Ectodermal cell (in vitro differentiated cells): Measurements from ENCODE around the gene VAV3.

ENCODE experiments used
- H3K27ac ChIP-seq: 2 replicates; pipeline ENCODE4 v1.7.0; 2013; ENCODE audit warnings: mild to moderate bottlenecking, low read depth, low read length; ENCODE audit not compliant: insufficient read depth, poor library complexity, severe bottlenecking
- H3K27me3 ChIP-seq: 2 replicates; pipeline ENCODE4 v1.7.0; 2013; ENCODE audit warnings: mild to moderate bottlenecking, low read length; ENCODE audit not compliant: insufficient read depth, control insufficient read depth, poor library complexity, severe bottlenecking
- H3K36me3 ChIP-seq: one replicate; pipeline ENCODE4 v1.7.0; 2013; ENCODE audit warnings: low read length; ENCODE audit not compliant: control insufficient read depth, insufficient read depth
- H3K4me1 ChIP-seq: one replicate; pipeline ENCODE4 v1.7.0; 2013; ENCODE audit warnings: low read length; ENCODE audit not compliant: control insufficient read depth, insufficient read depth
- H3K4me3 ChIP-seq: 2 replicates; pipeline ENCODE4 v1.7.0; 2013; ENCODE audit warnings: low read depth, low read length, control low read depth; ENCODE audit not compliant: insufficient read depth
- H3K9me3 ChIP-seq: 2 replicates; pipeline ENCODE4 v1.7.0; 2013; ENCODE audit warnings: mild to moderate bottlenecking, low read length, moderate library complexity; ENCODE audit not compliant: control insufficient read depth
- WGBS, 2 experiments: methylation state at CpG; one replicate each; pipeline ENCODE4 v1.1.7; 2013; ENCODE audit warnings: missing lambda C conversion rate in 2 of 2; 5-methylcytosine and 5-hydroxymethylcytosine counted together

The VAV3 gene

DNA sequence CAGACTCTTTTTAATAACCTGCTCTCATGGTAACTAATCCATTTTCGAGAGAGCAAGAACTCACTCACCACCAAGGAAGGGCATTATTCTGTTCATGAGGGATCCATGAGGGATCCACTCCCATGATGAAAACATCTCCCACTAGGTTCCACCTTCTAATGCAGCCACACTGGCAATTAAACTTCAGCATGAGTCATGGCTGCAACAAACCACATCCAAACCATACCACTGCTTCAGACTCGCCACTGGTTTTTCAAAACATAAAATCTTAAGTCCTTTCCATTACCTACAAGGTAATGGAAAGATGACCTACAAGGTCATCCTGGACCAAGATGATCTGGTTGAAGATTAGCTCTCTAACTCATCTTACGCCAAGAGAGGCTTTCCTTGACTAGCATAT is 405.1 kb downstream of the VAV3 start:
- no peak overlapping the region for H3K27ac ChIP-seq
- 90 to 96% methylated on average over 3 of the region's 3 CpGs for WGBS, 2 experiments
- H3K27me3 ChIP-seq: no peaks in the 10 kb centered on the region
- H3K9me3 ChIP-seq: peaks cover 2% of the 10 kb centered on the region
- H3K36me3 ChIP-seq: no peaks in the 10 kb centered on the region
- no peak overlapping the region for H3K4me3 ChIP-seq
- H3K4me1 ChIP-seq: no peaks in the 10 kb centered on the region

- WGBS, 2 experiments: 92 to 94% methylated on average over 2 of the region's 2 CpGs
- Histone ChIP-seq H3K27ac (no peak overlapping the region), H3K9me3 (peaks cover 2% of the 10 kb centered on the region), H3K4me1 (no peaks in the 10 kb centered on the region), H3K4me3 (no peak overlapping the region), H3K27me3 (no peaks in the 10 kb centered on the region), H3K36me3 (no peaks in the 10 kb centered on the region)
These were observed 407.9 kb downstream of the VAV3 start for GRCh38 chr1:107557095-107557494.

- peaks cover 2% of the 10 kb centered on the region for H3K9me3 ChIP-seq
- H3K4me1 ChIP-seq: no peaks in the 10 kb centered on the region
- H3K36me3 ChIP-seq: no peaks in the 10 kb centered on the region
- H3K27me3 ChIP-seq: no peaks in the 10 kb centered on the region
- H3K4me3 ChIP-seq: no peak overlapping the region
- peak overlapping the region; percentile 29 for H3K27ac ChIP-seq
These were observed 409.4 kb downstream of the VAV3 start for GRCh38 chr1:107555578-107555977.

GRCh38 chr1:107552781-107553180 is 412.2 kb downstream of the VAV3 start:
- H3K36me3 ChIP-seq: no peaks in the 10 kb centered on the region
- H3K27ac ChIP-seq: no peak overlapping the region
- no peaks in the 10 kb centered on the region for H3K4me1 ChIP-seq
- WGBS, 2 experiments: 96 to 100% methylated on average over 1 of the region's 1 CpG
- peaks cover 2% of the 10 kb centered on the region for H3K9me3 ChIP-seq
- H3K4me3 ChIP-seq: no peak overlapping the region
- H3K27me3 ChIP-seq: no peaks in the 10 kb centered on the region

- Histone ChIP-seq H3K9me3 (no peaks in the 10 kb centered on the region), H3K27ac (no peak overlapping the region), H3K4me3 (no peak overlapping the region), H3K4me1 (no peaks in the 10 kb centered on the region), H3K36me3 (no peaks in the 10 kb centered on the region), H3K27me3 (no peaks in the 10 kb centered on the region)
- 92 to 95% methylated on average over 1 of the region's 1 CpG for WGBS, 2 experiments
These were observed 413.5 kb downstream of the VAV3 start for GRCh38 chr1:107551456-107551855.

DNA sequence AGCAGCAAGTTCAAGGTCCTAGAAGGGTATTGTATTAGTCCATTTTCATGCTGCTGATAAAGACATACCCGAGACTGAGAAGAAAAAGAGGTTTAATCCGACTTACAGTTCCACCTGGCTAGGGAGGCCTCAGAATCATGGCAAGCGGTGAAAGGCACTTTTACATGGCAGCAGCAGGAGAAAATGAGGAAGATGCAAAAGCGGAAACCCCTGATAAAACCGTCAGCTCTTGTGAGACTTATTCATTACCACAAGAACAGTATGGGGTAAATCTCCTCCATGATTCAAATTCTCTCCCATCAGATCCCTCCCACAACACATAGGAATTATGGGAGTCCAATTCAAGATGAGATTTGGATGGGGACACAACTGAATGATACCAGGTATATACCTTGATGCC is 414.6 kb downstream of the VAV3 start:
- Histone ChIP-seq H3K27ac (no peak overlapping the region), H3K27me3 (no peaks in the 10 kb centered on the region), H3K9me3 (no peaks in the 10 kb centered on the region), H3K4me1 (no peaks in the 10 kb centered on the region), H3K36me3 (no peaks in the 10 kb centered on the region), H3K4me3 (no peak overlapping the region)
- WGBS, 2 experiments: 93 to 94% methylated on average over 5 of the region's 5 CpGs

GRCh38 chr1:107549152-107549810 is 415.7 kb downstream of the VAV3 start:
- WGBS, 2 experiments: 91 to 92% methylated on average over 3 of the region's 3 CpGs
- H3K9me3 ChIP-seq: no peaks in the 10 kb centered on the region
- no peak overlapping the region for H3K27ac ChIP-seq
- H3K4me3 ChIP-seq: no peak overlapping the region
- no peaks in the 10 kb centered on the region for H3K27me3 ChIP-seq
- H3K36me3 ChIP-seq: no peaks in the 10 kb centered on the region
- H3K4me1 ChIP-seq: no peaks in the 10 kb centered on the region

GRCh38 chr1:107548276-107548675 is 416.7 kb downstream of the VAV3 start:
- Histone ChIP-seq H3K36me3 (no peaks in the 10 kb centered on the region), H3K9me3 (no peaks in the 10 kb centered on the region)
- 92% methylated on average over 3 of the region's 3 CpGs for WGBS, 2 experiments

DNA sequence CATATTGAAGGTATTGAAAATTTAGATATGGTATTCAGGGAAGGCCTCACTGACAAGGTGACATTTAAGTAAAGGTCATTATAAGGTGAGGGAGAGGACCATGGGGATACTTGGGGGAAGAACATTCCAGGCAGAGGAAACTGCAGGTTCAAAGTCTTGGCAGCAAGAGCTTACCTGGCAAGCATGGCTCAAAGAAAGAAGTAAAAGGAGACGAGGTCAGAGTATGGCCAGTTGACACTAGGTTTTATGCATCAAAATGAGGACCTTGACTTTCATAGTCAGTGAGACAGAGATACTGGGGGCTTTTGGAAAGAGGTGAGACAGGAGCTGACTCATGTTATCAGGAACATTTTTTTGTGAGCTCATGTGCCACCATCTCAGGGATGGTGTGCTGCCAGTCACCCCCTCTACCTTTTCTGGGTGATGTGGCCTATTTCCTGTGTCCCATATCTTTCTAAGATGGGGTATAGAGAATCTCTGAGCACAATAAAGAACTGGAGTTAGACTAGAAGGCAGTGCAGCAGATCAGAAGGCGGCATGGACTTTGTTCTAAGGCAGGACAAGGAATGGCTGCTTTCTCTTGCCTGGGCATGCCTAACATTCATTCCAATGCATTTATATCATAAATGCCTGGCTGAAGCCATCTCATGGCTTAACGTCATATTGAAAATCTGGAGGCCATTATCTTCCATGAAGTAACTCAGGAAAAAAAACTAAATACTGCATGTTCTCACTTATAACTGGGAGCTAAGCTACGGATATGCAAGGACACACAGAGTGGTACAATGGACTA is 417.4 kb downstream of the VAV3 start:
- Histone ChIP-seq H3K27me3 (no peaks in the 10 kb centered on the region), H3K36me3 (no peaks in the 10 kb centered on the region), H3K9me3 (no peaks in the 10 kb centered on the region), H3K27ac (no peak overlapping the region), H3K4me3 (no peak overlapping the region), H3K4me1 (no peaks in the 10 kb centered on the region)
- 92 to 97% methylated on average over 4 of the region's 4 CpGs for WGBS, 2 experiments

More at GRCh38 chr1:107548276-107548675, 416.7 kb downstream of the VAV3 start:
- H3K4me3 ChIP-seq: no peak overlapping the region
- H3K27me3 ChIP-seq: no peaks in the 10 kb centered on the region
- H3K4me1 ChIP-seq: no peaks in the 10 kb centered on the region
- no peak overlapping the region for H3K27ac ChIP-seq

- no peak overlapping the region for H3K27ac ChIP-seq
- H3K4me1 ChIP-seq: no peaks in the 10 kb centered on the region
- 93 to 94% methylated on average over 4 of the region's 4 CpGs for WGBS, 2 experiments
- no peaks in the 10 kb centered on the region for H3K27me3 ChIP-seq
- no peaks in the 10 kb centered on the region for H3K36me3 ChIP-seq
- H3K4me3 ChIP-seq: no peak overlapping the region
- H3K9me3 ChIP-seq: no peaks in the 10 kb centered on the region
These were observed 418.4 kb downstream of the VAV3 start for GRCh38 chr1:107546576-107546975.
